WI38 (cell line): ENCODE data around the gene CLCNKA.

ENCODE experiments used
- H3K4me3 ChIP-seq: 2 replicates; pipeline ENCODE4 v1.5.1; 2011; ENCODE audit warnings: low read depth, mild to moderate bottlenecking, control low read depth, low read length
- CTCF ChIP-seq: IDR thresholded peaks from 2 replicates; pipeline ENCODE4 v1.5.1; 2012; ENCODE audit warnings: low read depth, mild to moderate bottlenecking, control low read depth, low read length

The CLCNKA gene

GRCh38 chr1:15981679-15982078 lies 40.2 kb upstream of the CLCNKA start:
- no peak for TF ChIP-seq CTCF
- H3K4me3 ChIP-seq: no peak overlapping the region

GRCh38 chr1:15983275-15983674 lies 38.6 kb upstream of the CLCNKA start:
- H3K4me3 ChIP-seq: no peak overlapping the region
- TF ChIP-seq CTCF: no peak

- no peak overlapping the region for H3K4me3 ChIP-seq
- TF ChIP-seq CTCF: no peak
Measured at GRCh38 chr1:15985611-15986297, 36.1 kb upstream of the CLCNKA start.

- TF ChIP-seq CTCF: no peak
- H3K4me3 ChIP-seq: no peak overlapping the region
Measured at GRCh38 chr1:15988856-15989736, 32.7 kb upstream of the CLCNKA start.

GRCh38 chr1:15989776-15990175 lies 32.1 kb upstream of the CLCNKA start:
- TF ChIP-seq CTCF: no peak
- no peak overlapping the region for H3K4me3 ChIP-seq

GRCh38 chr1:15991427-15992186 lies 30.2 kb upstream of the CLCNKA start:
- no peak for TF ChIP-seq CTCF
- no peak overlapping the region for H3K4me3 ChIP-seq
